ES-I3 (cell line): ENCODE measurements around the gene ARVCF.

Experiments used
- H3K36me3 ChIP-seq: 2 replicates; pipeline ENCODE4 v1.6.1; 2013; ENCODE audit warnings: mild to moderate bottlenecking, low read length, control low read depth, moderate library complexity; ENCODE audit not compliant: insufficient read depth
- H3K4me1 ChIP-seq: 2 replicates; pipeline ENCODE4 v1.6.1; 2013; ENCODE audit warnings: mild to moderate bottlenecking, control low read depth, low read length; ENCODE audit not compliant: insufficient read depth
- H3K9ac ChIP-seq: 2 replicates; pipeline ENCODE4 v1.6.1; 2013; ENCODE audit warnings: low read depth, mild to moderate bottlenecking, low read length, moderate library complexity
- H3K9me3 ChIP-seq: 2 replicates; pipeline ENCODE4 v1.6.1; 2013; ENCODE audit warnings: mild to moderate bottlenecking, low read length, moderate library complexity; ENCODE audit not compliant: control insufficient read depth, insufficient read depth

ARVCF gene

GRCh38 chr22:20029550-20030225 lies 13.1 kb upstream of the ARVCF start:
- no peaks in the 10 kb centered on the region for H3K4me1 ChIP-seq

DNA sequence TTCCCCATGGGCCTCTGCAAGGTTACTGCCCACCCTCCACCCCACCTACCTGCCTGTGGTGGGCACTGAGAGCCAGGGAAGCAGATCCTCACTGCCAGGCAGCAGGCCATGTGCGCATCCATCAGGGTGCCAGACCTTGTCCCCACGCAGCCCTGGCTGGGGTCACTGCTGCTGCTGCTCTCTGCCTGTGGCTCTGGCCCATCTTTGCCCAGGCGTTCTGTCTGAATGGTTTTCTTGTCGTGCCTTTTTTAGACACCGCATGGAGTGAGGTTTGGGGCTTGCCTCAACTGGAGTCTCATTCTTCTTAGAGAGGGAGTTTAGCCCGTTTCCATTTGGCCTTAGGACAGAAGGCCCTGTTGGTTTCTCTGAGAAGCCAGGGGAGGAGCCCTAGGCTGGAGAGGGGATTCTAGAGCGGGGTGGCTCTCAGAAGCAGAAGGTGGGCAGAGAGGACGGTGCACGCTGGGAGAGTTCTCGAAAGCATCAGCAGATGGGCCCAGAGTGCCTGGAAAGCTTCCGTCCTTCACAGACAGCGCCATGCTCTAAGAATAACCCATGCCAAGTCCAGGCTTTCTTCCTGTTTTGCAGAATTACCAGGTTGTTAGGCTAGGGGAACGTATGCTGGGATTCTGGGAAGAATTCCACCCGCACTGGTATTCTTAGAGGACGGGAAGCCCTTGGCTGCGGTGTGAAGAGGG lies 12.4 kb upstream of the ARVCF start:
- H3K9ac ChIP-seq = no peak overlapping the region
- H3K4me1 ChIP-seq = no peaks in the 10 kb centered on the region
- no peaks in the 10 kb centered on the region for H3K36me3 ChIP-seq
- H3K9me3 ChIP-seq = no peaks in the 10 kb centered on the region

More at GRCh38 chr22:20029550-20030225, 13.1 kb upstream of the ARVCF start:
- H3K9ac ChIP-seq = no peak overlapping the region
- no peaks in the 10 kb centered on the region for H3K36me3 ChIP-seq
- H3K9me3 ChIP-seq = no peaks in the 10 kb centered on the region

DNA sequence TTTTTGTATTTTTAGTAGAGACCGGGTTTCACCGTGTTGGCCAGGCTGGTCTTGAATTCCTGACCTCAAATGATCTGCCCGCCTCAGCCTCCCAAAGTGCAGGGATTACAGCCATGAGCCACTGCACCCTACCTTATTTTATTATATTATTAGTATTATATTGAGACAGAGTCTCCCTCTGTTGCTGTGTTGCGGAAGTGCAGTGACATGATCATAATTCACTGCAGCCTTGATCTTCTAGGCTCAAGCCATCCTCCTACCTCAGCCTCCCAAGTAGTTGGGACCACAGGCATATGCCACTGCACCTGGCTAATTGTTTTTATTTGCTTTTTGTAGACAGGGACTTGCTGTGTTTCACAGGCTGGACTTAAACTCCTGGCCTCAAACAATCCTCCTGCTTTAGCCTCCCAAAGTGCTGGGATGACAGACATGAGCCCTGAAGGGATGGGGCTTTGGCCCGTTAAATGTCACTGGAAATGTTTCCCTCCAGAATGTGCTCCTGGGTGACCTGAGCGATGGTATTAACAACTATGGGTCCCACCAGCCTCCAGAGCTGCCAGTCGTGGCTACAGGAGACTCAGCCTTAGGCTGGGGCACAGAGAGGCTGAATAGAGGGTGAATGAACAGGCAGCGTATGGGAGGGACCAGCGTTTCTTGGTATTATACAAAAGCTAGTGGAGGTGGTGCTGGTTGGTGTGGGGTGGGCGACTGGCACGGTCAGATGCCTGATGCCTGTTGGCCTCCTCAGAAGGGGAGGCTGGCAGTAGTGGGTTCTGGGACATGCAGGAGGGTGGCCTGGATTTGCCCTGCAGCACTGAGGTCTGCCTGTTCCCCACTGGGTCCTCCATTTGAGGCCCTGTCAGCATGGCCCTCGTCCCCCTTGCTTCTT lies 11.6 kb upstream of the ARVCF start:
- Histone ChIP-seq H3K36me3 (no peaks in the 10 kb centered on the region), H3K9me3 (no peaks in the 10 kb centered on the region), H3K4me1 (no peaks in the 10 kb centered on the region), H3K9ac (no peak overlapping the region)

DNA sequence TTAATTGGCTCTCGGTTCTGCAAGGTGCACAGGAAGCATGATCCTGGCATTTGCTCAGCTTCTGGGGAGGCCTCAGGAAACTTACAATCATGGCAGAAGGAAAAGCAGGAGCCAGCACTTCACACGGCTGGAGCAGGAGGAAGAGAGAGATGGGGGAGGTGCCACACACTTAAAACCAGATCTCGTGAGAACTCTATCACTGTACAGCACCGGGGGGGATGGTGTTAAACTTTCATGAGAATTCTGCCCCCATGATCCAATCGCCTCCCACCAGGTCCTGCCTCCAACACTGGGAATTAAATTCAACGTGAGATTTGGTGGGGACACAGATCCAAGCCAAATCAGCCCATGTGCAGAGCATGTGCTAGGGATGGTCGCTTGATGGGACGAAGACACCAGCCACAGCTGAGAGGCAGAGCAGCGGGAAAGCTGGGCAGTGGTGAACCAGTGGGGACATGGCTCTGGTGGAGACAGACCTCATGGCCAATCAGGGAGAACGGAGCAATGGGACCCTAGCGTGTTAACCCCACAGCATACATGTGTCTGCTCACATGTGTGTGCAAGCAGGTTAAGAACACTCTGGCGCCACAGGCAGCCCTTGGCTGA lies 10.5 kb upstream of the ARVCF start:
- Histone ChIP-seq H3K36me3 (no peaks in the 10 kb centered on the region), H3K4me1 (peaks cover under 1% of the 10 kb centered on the region; the same call in 1 of the 2 replicates), H3K9me3 (no peaks in the 10 kb centered on the region), H3K9ac (no peak overlapping the region)

DNA sequence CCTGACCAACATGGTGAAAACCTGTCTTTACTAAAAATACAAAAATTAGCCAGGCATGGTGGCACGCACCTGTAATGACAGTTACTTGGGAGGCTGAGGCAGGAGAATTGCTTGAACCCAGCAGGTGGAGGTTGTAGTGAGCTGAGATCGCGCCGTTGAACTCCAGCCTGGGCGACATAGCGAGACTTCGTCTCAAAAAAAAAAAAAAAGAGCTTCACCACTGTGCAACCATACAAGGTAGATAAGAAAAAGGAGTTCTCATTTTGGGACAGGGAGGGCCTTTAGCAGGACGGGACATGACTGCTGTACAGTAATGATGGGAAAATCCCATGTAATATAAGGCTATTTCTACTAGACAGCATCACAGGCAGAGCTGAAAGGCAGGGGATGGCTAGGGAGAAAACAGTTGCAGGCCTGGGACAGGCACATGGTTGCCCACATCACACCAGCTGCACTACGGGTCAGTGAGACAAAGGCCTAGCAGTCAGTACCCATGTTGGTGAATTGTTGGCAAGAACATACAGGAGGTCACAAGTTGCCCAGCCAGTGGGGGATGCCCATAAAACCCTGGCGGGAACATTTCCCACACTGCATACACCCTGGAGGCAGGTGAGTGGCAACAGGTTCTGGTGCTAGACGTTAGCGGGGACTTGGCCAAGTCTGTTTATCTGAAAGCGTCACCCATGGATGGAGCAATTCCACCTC lies 9.7 kb upstream of the ARVCF start:
- Histone ChIP-seq H3K9ac (no peak overlapping the region), H3K36me3 (no peaks in the 10 kb centered on the region), H3K4me1 (peaks cover 4% of the 10 kb centered on the region; the same call in 1 of the 2 replicates), H3K9me3 (no peaks in the 10 kb centered on the region)

DNA sequence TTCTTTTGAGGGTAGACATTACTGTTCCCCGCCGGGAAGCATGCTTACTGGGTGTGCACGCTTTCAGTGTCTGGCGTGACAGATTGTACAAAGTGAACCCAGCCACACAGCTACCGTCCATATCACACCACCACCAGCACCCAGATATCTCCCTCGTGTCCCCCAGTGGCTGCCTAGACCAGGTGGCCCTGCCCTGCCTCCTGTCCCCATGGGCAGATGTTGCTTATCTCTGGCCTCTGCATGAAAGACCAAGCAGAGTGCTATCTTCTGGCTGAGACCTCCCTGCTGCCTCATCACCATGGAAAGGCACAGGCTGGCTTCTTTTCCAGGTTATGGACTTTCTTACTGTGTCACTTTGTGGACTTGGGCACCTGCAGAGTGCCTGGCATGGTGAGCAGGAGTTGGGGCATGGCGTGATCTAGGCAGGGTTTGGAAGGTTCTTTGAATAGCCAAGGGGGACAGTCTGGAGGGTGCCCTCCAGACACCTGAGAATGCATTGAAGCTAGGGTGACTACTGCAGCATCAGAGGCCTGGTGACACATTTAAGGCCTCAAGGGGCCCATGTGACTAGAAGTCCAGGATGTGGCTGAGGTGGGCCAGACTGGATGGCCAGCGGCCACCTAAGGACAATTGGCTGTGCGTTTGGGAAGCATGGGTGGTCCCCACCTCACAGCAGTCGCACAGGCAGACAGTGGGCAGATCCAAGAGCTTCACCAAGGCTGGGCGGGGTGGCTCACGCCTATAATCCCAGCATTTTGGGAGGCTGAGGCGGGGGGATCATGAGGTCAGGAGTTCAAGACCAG lies 9.0 kb upstream of the ARVCF start:
- no peaks in the 10 kb centered on the region for H3K36me3 ChIP-seq
- H3K9me3 ChIP-seq = no peaks in the 10 kb centered on the region
- H3K4me1 ChIP-seq = peaks cover 4% of the 10 kb centered on the region; the same call in 1 of the 2 replicates
- no peak overlapping the region for H3K9ac ChIP-seq

GRCh38 chr22:20024650-20025397 lies 8.2 kb upstream of the ARVCF start:
- H3K9ac ChIP-seq = no peak overlapping the region
- H3K36me3 ChIP-seq = no peaks in the 10 kb centered on the region
- H3K4me1 ChIP-seq = peaks cover 4% of the 10 kb centered on the region; the same call in 1 of the 2 replicates
- H3K9me3 ChIP-seq = no peaks in the 10 kb centered on the region

- Histone ChIP-seq H3K4me1 (peaks cover 4% of the 10 kb centered on the region; the same call in 1 of the 2 replicates), H3K36me3 (no peaks in the 10 kb centered on the region), H3K9ac (no peak overlapping the region), H3K9me3 (no peaks in the 10 kb centered on the region)
Observed at GRCh38 chr22:20024225-20024624, 7.6 kb upstream of the ARVCF start.

DNA sequence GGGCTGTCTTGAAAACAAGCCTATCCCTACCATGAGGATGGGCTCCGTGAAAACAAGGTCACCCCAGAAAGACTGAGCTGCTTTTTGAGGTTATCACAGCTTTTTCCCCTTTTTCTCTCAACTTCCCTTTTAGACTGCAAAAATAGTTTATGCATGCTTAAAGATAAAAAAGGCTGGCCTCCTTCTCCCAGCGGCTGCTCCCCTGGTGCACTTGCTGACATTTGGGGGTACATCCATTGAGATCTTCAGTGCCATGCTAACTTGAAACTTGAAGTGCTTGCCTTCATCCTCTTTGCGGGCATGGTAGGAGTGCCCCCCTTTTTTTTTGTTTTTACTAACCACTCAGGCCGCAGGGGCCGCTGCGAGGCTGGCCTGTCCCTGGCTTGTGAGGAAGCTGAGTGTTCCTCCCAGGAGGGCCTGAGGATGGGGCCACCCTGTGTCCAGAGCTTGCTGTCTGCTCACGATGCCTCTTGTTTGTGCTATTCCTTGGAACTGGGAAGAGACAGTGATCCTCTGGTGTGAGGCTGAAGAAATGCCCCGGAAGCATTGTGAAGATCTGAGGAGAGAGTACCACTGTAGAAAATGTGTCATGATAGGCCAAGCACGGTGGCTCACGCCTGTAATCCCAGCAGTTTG lies 6.5 kb upstream of the ARVCF start:
- Histone ChIP-seq H3K9me3 (no peaks in the 10 kb centered on the region), H3K4me1 (peaks cover 4% of the 10 kb centered on the region; the same call in 1 of the 2 replicates), H3K9ac (no peak overlapping the region), H3K36me3 (no peaks in the 10 kb centered on the region)

- no peak overlapping the region for H3K9ac ChIP-seq
- H3K4me1 ChIP-seq = peaks cover 4% of the 10 kb centered on the region; the same call in 1 of the 2 replicates
- H3K36me3 ChIP-seq = no peaks in the 10 kb centered on the region
- H3K9me3 ChIP-seq = no peaks in the 10 kb centered on the region
Observed at GRCh38 chr22:20022231-20022977, 5.8 kb upstream of the ARVCF start.

DNA sequence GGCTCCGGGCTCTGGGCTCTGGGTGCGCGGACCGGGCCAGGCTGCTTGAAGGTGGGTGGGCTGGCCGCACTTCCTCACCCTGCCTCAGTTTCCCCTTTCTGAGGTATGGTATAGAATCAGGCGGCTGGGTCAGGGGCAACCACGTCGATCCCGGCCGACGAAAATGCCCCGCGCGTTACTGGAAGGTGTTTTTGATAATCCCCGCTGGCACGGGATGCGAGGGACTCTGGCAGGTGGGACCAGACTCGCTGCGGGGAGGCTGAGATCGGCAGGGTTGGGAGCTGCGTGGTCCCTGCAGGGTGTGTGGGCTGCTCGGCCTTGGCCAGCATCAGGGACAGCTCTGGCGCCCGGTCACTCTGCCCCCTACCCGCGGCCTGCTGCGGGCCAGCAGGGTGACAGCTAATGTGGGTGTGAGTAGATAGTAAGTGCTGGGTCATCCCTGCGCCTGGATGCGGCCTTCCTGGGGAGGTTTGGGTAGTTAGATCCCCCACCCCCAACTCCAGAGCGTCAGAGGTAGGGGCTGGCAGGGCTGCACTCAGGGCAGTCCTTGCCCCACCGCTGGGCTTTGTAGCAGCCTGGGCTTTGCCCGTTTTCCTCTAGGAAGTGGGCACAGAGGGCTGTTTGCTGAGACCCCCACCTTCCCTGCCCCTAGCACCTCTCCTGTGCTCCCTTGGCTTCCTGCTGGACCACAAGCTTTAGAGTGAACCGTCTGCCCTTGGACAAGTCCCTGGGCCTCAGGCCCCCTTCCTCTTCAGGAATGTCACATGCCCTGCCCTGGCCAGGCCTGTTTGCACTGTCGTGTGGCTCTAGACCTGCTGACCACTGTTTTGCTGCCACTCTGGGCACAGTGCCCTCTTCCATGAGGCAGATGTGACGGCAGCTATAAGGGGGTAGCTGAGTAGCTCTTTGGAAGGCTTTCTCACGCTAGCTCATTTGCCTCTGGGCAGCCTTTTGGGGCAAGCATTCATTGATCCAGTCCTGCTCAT lies 4.9 kb upstream of the ARVCF start:
- Histone ChIP-seq H3K9me3 (no peaks in the 10 kb centered on the region), H3K4me1 (peaks cover 4% of the 10 kb centered on the region; the same call in 1 of the 2 replicates), H3K9ac (peak overlapping the region; percentile 71; the same call in 1 of the 2 replicates), H3K36me3 (no peaks in the 10 kb centered on the region)
